Tibial nerve (tissue), 4 donors: ENCODE data around the gene PGF. TPM values are rescaled to one million over a fixed set of nuclear protein-coding genes. Genes with fewer than 3 reads are reported as not detected.
A peak's percentile ranks its signal among the peaks of the same experiment; 100 is the strongest.

ENCODE experiments used
- DNase-seq, 2 donors: peaks; one replicate each; pipeline ENCODE4 v3.0.0-alpha.2; 2019; ENCODE audit warnings: low spot score in 2 of 2
- H3K27ac ChIP-seq, 4 donors: fragments of 200-600 bp; sonication (generic) in 3 of 4; one replicate each; pipeline ENCODE4 v1.5.1; 2017 to 2019; ENCODE audit warnings: mild to moderate bottlenecking in 1 of 4
- H3K27me3 ChIP-seq, 2 donors: fragments of 200-600 bp; sonication (generic) in 1 of 2; one replicate each; pipeline versions ENCODE4 v1.5.1 to v1.6.0; 2017 to 2019
- H3K36me3 ChIP-seq, 3 donors: fragments of 200-600 bp; sonication (generic); one replicate each; pipeline ENCODE4 v1.5.1; 2018 to 2019
- H3K4me1 ChIP-seq, 4 donors: fragments of 200-600 bp; sonication (generic) in 3 of 4; one replicate each; pipeline ENCODE4 v1.5.1; 2017 to 2019
- H3K4me3 ChIP-seq, 4 donors: fragments of 200-600 bp; sonication (generic) in 3 of 4; one replicate each; pipeline ENCODE4 v1.5.1; 2017 to 2019; ENCODE audit warnings: mild to moderate bottlenecking in 1 of 4, moderate library complexity in 1 of 4
- H3K9me3 ChIP-seq, 4 donors: fragments of 200-600 bp; sonication (generic) in 3 of 4; one replicate each; pipeline ENCODE4 v1.5.1; 2017 to 2019
- CTCF ChIP-seq, 5 experiments: fragments of 200-600 bp in 3 of 5; fragments of 450-650 bp in 2 of 5; sonication (generic) in 3 of 5; IDR thresholded peaks; one replicate each; pipeline ENCODE4 v1.5.1; 2016 to 2019; ENCODE audit warnings: antibody characterized with exemption in 5 of 5, mild to moderate bottlenecking in 3 of 5, moderate library complexity in 2 of 5
- EP300 ChIP-seq, 2 donors: sonication (generic); formaldehyde crosslinking; IDR thresholded peaks; one replicate each; pipeline ENCODE4 v1.6.1; 2017; ENCODE audit warnings: antibody characterized with exemption in 2 of 2, mild to moderate bottlenecking in 1 of 2
- POLR2A ChIP-seq, 2 donors: fragments of 450-650 bp; IDR thresholded peaks; one replicate each; pipeline ENCODE4 v1.6.1; 2017; ENCODE audit warnings: antibody characterized with exemption in 2 of 2, mild to moderate bottlenecking in 2 of 2, moderate library complexity in 2 of 2
- WGBS, 2 donors: methylation state at CpG; one replicate each; pipeline ENCODE4 v1.1.5; 2018; 5-methylcytosine and 5-hydroxymethylcytosine counted together
- total RNA-seq, 4 donors: library from RNA; depleted of rRNA; stranded (reverse); fragments of >200 nt; gene quantifications; one replicate each; pipeline ENCODE4 v1.1.0, GENCODE V29; 2016

Gene PGF
- total RNA-seq: 10 to 100 TPM; 13.2 to 39.5 (median 18.0) TPM

- no peaks in the 10 kb centered on the region for H3K36me3 ChIP-seq
- peak within 1 kb of the TSS; percentile 23 to 84 (median 70) for H3K27ac ChIP-seq
- peaks cover 0 to 46% (median 14%) of the 10 kb centered on the region in 4 donors for H3K4me1 ChIP-seq
- no peaks in the 10 kb centered on the region for H3K27me3 ChIP-seq
- H3K9me3 ChIP-seq: no peaks in the 10 kb centered on the region
- peak within 1 kb of the TSS; percentile 48 to 66 (median 58) for H3K4me3 ChIP-seq
- peak in 1 of 2 donors; percentile 59 for TF ChIP-seq EP300 (IDR thresholded peaks at IDR 0.05)
- TF ChIP-seq CTCF (IDR thresholded peaks at IDR 0.05): no peak
- peak; percentile 31 to 72 for TF ChIP-seq POLR2A (IDR thresholded peaks at IDR 0.05)
- WGBS, 2 donors: 1 to 14% methylated on average over 26 to 43 of the region's 73 CpGs
- peak; percentile 54 to 56 for DNase-seq
These were observed at the start of gene PGF for GRCh38 chr14:74955229-74956026. Gene PGF (minus strand): TSS chr14:74955597. CDS start chr14:74955242, 355 bp downstream.

- DNase-seq: no peak
- no peaks in the 10 kb centered on the region for H3K27me3 ChIP-seq
- no peaks in the 10 kb centered on the region for H3K9me3 ChIP-seq
- peaks cover 0 to 36% (median 8%) of the 10 kb centered on the region in 3 donors for H3K36me3 ChIP-seq
- WGBS, 2 donors: 9 to 11% methylated on average over 18 of the region's 18 CpGs
- H3K27ac ChIP-seq: peak overlapping the region; percentile 62 to 90 (median 84)
- peaks cover 0 to 33% (median 11%) of the 10 kb centered on the region in 4 donors for H3K4me1 ChIP-seq
- peak overlapping the region; percentile 80 to 94 (median 86) for H3K4me3 ChIP-seq
- TF ChIP-seq POLR2A (IDR thresholded peaks at IDR 0.05) (no peak), EP300 (IDR thresholded peaks at IDR 0.05) (no peak), CTCF (IDR thresholded peaks at IDR 0.05) (no peak)
These were observed 48.0 kb upstream of the PGF start for GRCh38 chr14:75003250-75004027.

DNA sequence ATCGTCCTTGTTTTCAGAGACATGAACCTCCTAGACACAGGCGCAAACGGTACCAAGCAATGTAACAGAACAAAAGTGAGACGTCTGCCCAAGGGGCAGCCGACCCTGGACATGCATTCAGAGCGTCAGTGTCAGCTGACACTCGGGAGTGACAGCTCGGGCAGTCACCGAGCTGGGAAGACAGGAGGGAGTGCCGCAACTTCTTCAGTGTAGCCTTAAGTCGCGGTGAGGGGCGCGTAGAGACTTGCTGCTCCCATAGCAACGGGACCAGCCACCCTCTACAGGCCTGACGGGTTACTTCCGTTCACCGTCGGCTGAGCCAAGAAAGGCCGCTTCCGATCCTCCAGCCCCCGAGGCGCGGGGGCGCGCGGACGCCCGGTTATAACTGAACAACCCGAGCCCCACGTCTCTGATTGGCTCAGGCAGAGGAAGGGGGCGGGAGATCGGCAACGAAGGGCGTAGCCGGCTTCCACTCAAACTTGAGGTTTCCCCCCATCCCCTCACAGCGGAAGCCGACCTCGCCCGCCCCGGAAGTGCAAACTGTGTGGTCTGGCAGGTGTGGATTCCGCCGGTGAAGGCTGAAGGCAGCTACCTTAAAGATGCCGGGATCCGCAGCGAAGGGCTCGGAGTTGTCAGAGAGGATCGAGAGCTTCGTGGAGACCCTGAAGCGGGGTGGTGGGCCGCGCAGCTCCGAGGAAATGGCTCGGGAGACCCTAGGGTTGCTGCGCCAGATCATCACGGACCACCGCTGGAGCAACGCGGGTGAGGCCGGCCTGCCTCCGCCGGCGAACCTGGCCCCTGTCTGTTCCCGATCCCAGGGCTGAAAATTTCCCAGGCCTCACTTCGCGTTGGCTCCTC is 47.2 kb upstream of the PGF start, which contains the start of gene EIF2B2:
TSS of gene EIF2B2 (plus strand) at position 530 of the 858 bp plus-strand sequence. CDS start at position 600, 70 bp downstream.
- H3K27ac ChIP-seq: peak within 1 kb of the TSS; percentile 62 to 91 (median 89)
- WGBS, 2 donors: 1% methylated on average over 36 to 60 of the region's 66 CpGs
- peak; percentile 96 for DNase-seq
- H3K4me3 ChIP-seq: peak within 1 kb of the TSS; percentile 80 to 94 (median 86)
- peak in 3 of 5 experiments; percentile 14 to 62 (median 57) for TF ChIP-seq CTCF (IDR thresholded peaks at IDR 0.05)
- TF ChIP-seq EP300 (IDR thresholded peaks at IDR 0.05): peak; percentile 49 to 85
- peak in 1 of 2 donors; percentile 73 for TF ChIP-seq POLR2A (IDR thresholded peaks at IDR 0.05)
- no peaks in the 10 kb centered on the region for H3K27me3 ChIP-seq
- peaks cover 0 to 33% (median 11%) of the 10 kb centered on the region in 4 donors for H3K4me1 ChIP-seq
- H3K36me3 ChIP-seq: peaks cover 0 to 28% (median 8%) of the 10 kb centered on the region in 3 donors
- no peaks in the 10 kb centered on the region for H3K9me3 ChIP-seq

DNA sequence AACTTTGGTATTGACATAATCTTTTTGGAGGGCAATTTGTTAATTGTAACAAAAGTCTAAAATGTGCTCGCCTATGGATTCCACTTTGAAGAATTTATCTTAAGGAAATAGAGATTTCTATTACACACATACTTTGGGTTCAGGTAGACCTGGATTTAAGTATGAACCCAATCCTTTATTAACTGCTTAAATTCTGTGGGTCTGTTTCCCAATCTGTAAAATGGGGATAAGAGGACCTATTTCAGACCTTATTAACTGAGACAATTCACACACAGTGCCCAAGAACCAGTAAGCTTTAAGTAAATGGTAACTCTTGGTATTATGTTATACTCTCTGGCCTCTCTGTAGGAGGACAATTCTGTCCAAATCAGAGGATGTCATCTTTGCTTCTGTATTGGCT is 46.5 kb upstream of the PGF start:
- TF ChIP-seq CTCF (IDR thresholded peaks at IDR 0.05) (no peak), EP300 (IDR thresholded peaks at IDR 0.05) (no peak), POLR2A (IDR thresholded peaks at IDR 0.05) (no peak)
- DNase-seq: no peak
- Histone ChIP-seq H3K4me1 (peaks cover 0 to 33% (median 11%) of the 10 kb centered on the region in 4 donors), H3K4me3 (peak overlapping the region in 2 of 4 donors; percentile 88 to 94), H3K27ac (peak overlapping the region in 3 of 4 donors; percentile 88 to 91 (median 90)), H3K27me3 (no peaks in the 10 kb centered on the region), H3K9me3 (no peaks in the 10 kb centered on the region), H3K36me3 (peaks cover 0 to 21% (median 7%) of the 10 kb centered on the region in 3 donors)
- WGBS, 2 donors: 98% methylated on average over 1 of the region's 1 CpG
